Suprapubic skin (tissue), 4 donors: Measurements from ENCODE around the gene POC1B. TPM values are rescaled to one million over a fixed set of nuclear protein-coding genes. Genes with fewer than 3 reads are reported as not detected.

Source experiments
- DNase-seq, 2 donors: peaks; one replicate each; pipeline ENCODE4 v3.0.0-alpha.2; 2019; ENCODE audit warnings: low spot score in 2 of 2
- H3K27ac ChIP-seq: fragments of 200-600 bp; sonication (generic); one replicate; pipeline ENCODE4 v1.5.1; 2019
- H3K27me3 ChIP-seq: fragments of 200-600 bp; sonication (generic); one replicate; pipeline ENCODE4 v1.5.1; 2019
- H3K36me3 ChIP-seq: fragments of 200-600 bp; sonication (generic); one replicate; pipeline ENCODE4 v1.5.1; 2019
- H3K4me1 ChIP-seq: fragments of 200-600 bp; sonication (generic); one replicate; pipeline ENCODE4 v1.5.1; 2019
- H3K4me3 ChIP-seq: fragments of 200-600 bp; sonication (generic); one replicate; pipeline ENCODE4 v1.5.1; 2019; ENCODE audit warnings: mild to moderate bottlenecking
- H3K9me3 ChIP-seq: fragments of 200-600 bp; sonication (generic); one replicate; pipeline ENCODE4 v1.5.1; 2019
- CTCF ChIP-seq, 2 donors: fragments of 200-600 bp in 1 of 2; fragments of 450-650 bp in 1 of 2; sonication (generic) in 1 of 2; IDR thresholded peaks; one replicate each; pipeline ENCODE4 v1.5.1; 2016 to 2019; ENCODE audit warnings: antibody characterized with exemption in 2 of 2, mild to moderate bottlenecking in 1 of 2, moderate library complexity in 1 of 2
- EP300 ChIP-seq: sonication (generic); formaldehyde crosslinking; IDR thresholded peaks from one replicate; pipeline ENCODE4 v1.6.1; 2017; ENCODE audit warnings: antibody characterized with exemption
- POLR2A ChIP-seq, 2 donors: fragments of 450-650 bp; IDR thresholded peaks; one replicate each; pipeline ENCODE4 v1.6.1; 2017; ENCODE audit warnings: antibody characterized with exemption in 2 of 2, mild to moderate bottlenecking in 2 of 2, moderate library complexity in 2 of 2
- POLR2AphosphoS5 ChIP-seq, 3 donors: sonication (generic); formaldehyde crosslinking; IDR thresholded peaks; one replicate each; pipeline ENCODE4 v1.6.1; 2017; ENCODE audit warnings: antibody characterized with exemption in 3 of 3
- WGBS: methylation state at CpG from one replicate; pipeline ENCODE4 v1.1.5; 2018; 5-methylcytosine and 5-hydroxymethylcytosine counted together
- total RNA-seq, 4 donors: library from RNA; depleted of rRNA; stranded (reverse); fragments of >200 nt; gene quantifications; one replicate each; pipeline ENCODE4 v1.1.0, GENCODE V29; 2016

Gene POC1B
- total RNA-seq, 4 donors from 2014 or later, result 11.3 to 28.2 (median 13.4) TPM

- Histone ChIP-seq H3K36me3 (no peaks in the 10 kb centered on the region), H3K4me1 (no peaks in the 10 kb centered on the region), H3K27ac (no peak overlapping the region), H3K27me3 (no peaks in the 10 kb centered on the region), H3K4me3 (no peak overlapping the region), H3K9me3 (no peaks in the 10 kb centered on the region)
- WGBS, result 89% methylated on average over 2 of the region's 2 CpGs
- no peak for TF ChIP-seq EP300
- no peak for TF ChIP-seq POLR2A (IDR thresholded peaks at IDR 0.05)
- no peak for TF ChIP-seq CTCF (IDR thresholded peaks at IDR 0.05)
- TF ChIP-seq POLR2AphosphoS5 (IDR thresholded peaks at IDR 0.05), result no peak
- DNase-seq, result no peak
These were observed 111.0 kb downstream of the POC1B start for GRCh38 chr12:89414851-89415250.

GRCh38 chr12:89414322-89414721 lies 111.5 kb downstream of the POC1B start:
- no peak for TF ChIP-seq POLR2A (IDR thresholded peaks at IDR 0.05)
- TF ChIP-seq CTCF (IDR thresholded peaks at IDR 0.05), result no peak
- TF ChIP-seq EP300, result no peak
- TF ChIP-seq POLR2AphosphoS5 (IDR thresholded peaks at IDR 0.05), result no peak
- Histone ChIP-seq H3K4me3 (no peak overlapping the region), H3K36me3 (no peaks in the 10 kb centered on the region), H3K27ac (no peak overlapping the region), H3K27me3 (no peaks in the 10 kb centered on the region), H3K9me3 (no peaks in the 10 kb centered on the region), H3K4me1 (no peaks in the 10 kb centered on the region)
- WGBS, result 96% methylated on average over 3 of the region's 3 CpGs
- DNase-seq, result no peak

GRCh38 chr12:89413234-89413633 lies 112.6 kb downstream of the POC1B start:
- WGBS, result 93% methylated on average over 3 of the region's 3 CpGs
- Histone ChIP-seq H3K4me1 (no peaks in the 10 kb centered on the region), H3K27me3 (no peaks in the 10 kb centered on the region), H3K9me3 (no peaks in the 10 kb centered on the region), H3K27ac (no peak overlapping the region), H3K4me3 (no peak overlapping the region), H3K36me3 (no peaks in the 10 kb centered on the region)
- TF ChIP-seq POLR2AphosphoS5 (IDR thresholded peaks at IDR 0.05), result no peak
- TF ChIP-seq EP300, result no peak
- TF ChIP-seq POLR2A (IDR thresholded peaks at IDR 0.05), result no peak
- TF ChIP-seq CTCF (IDR thresholded peaks at IDR 0.05), result no peak
- DNase-seq, result no peak

- Histone ChIP-seq H3K9me3 (no peaks in the 10 kb centered on the region), H3K4me3 (no peak overlapping the region), H3K27ac (no peak overlapping the region), H3K36me3 (no peaks in the 10 kb centered on the region), H3K4me1 (no peaks in the 10 kb centered on the region), H3K27me3 (no peaks in the 10 kb centered on the region)
- no peak for DNase-seq
- 94% methylated on average over 6 of the region's 6 CpGs for WGBS
- no peak for TF ChIP-seq POLR2A (IDR thresholded peaks at IDR 0.05)
- no peak for TF ChIP-seq EP300
- no peak for TF ChIP-seq CTCF (IDR thresholded peaks at IDR 0.05)
- no peak for TF ChIP-seq POLR2AphosphoS5 (IDR thresholded peaks at IDR 0.05)
These were observed 113.2 kb downstream of the POC1B start for GRCh38 chr12:89412665-89413064.

GRCh38 chr12:89411846-89412245 lies 114.0 kb downstream of the POC1B start:
- H3K27me3 ChIP-seq, result no peaks in the 10 kb centered on the region
- TF ChIP-seq POLR2A (IDR thresholded peaks at IDR 0.05) (no peak), CTCF (IDR thresholded peaks at IDR 0.05) (no peak), EP300 (no peak), POLR2AphosphoS5 (IDR thresholded peaks at IDR 0.05) (no peak)
- H3K27ac ChIP-seq, result no peak overlapping the region
- no peak overlapping the region for H3K4me3 ChIP-seq
- 63% methylated on average over 4 of the region's 4 CpGs for WGBS
- no peaks in the 10 kb centered on the region for H3K36me3 ChIP-seq
- no peak for DNase-seq
- no peaks in the 10 kb centered on the region for H3K9me3 ChIP-seq
- H3K4me1 ChIP-seq, result no peaks in the 10 kb centered on the region
